OCI-LY1 (cell line): ENCODE data around the gene ADA.

Source experiments
- H2AFZ ChIP-seq: fragments of 200-600 bp; sonication (generic), shearing (Covaris generic); 2 replicates; pipeline ENCODE4 v1.6.0; 2014; ENCODE audit warnings: antibody characterized with exemption, mild to moderate bottlenecking, low read length
- H3F3A ChIP-seq: fragments of 200-600 bp; sonication (generic), shearing (Covaris generic); 2 replicates; pipeline ENCODE4 v1.6.0; 2014; ENCODE audit warnings: mild to moderate bottlenecking, antibody characterized with exemption, low read length, moderate library complexity; ENCODE audit not compliant: insufficient read depth
- H3K27ac ChIP-seq: fragments of 200-600 bp; sonication (generic); 2 replicates; pipeline ENCODE4 v1.5.1; 2014; ENCODE audit warnings: low read length, mixed run types, mild to moderate bottlenecking, low read depth; ENCODE audit not compliant: poor library complexity, severe bottlenecking
- H3K27me3 ChIP-seq: fragments of 200-600 bp; sonication (generic); 2 replicates; pipeline ENCODE4 v1.6.0; 2014; ENCODE audit warnings: antibody characterized with exemption, mild to moderate bottlenecking, low read length, moderate library complexity; ENCODE audit not compliant: insufficient read depth
- H3K36me3 ChIP-seq: fragments of 200-600 bp; sonication (generic); 2 replicates; pipeline ENCODE4 v1.6.1; 2014; ENCODE audit warnings: mild to moderate bottlenecking, antibody characterized with exemption, low read length, moderate library complexity, mixed read lengths; ENCODE audit not compliant: insufficient read depth
- H3K4me1 ChIP-seq: fragments of 200-600 bp; sonication (generic); 2 replicates; pipeline ENCODE4 v1.5.1; 2014; ENCODE audit warnings: mild to moderate bottlenecking, low read length, moderate library complexity; ENCODE audit not compliant: insufficient read depth, severe bottlenecking
- H3K4me2 ChIP-seq: fragments of 200-600 bp; sonication (generic), shearing (Covaris generic); 2 replicates; pipeline ENCODE4 v1.6.1; 2014; ENCODE audit warnings: low read length
- H3K4me3 ChIP-seq: fragments of 200-600 bp; sonication (generic); 2 replicates; pipeline ENCODE4 v1.5.1; 2014; ENCODE audit warnings: low read length, low read depth, mild to moderate bottlenecking, mixed read lengths; ENCODE audit not compliant: poor library complexity, severe bottlenecking
- H3K79me2 ChIP-seq: fragments of 200-600 bp; shearing (Covaris generic); 2 replicates; pipeline ENCODE4 v1.6.1; 2016; ENCODE audit warnings: mixed run types, low read length, mixed read lengths; ENCODE audit not compliant: insufficient read depth
- H3K9ac ChIP-seq: fragments of 200-600 bp; sonication (generic), shearing (Covaris generic); 2 replicates; pipeline ENCODE4 v1.6.1; 2014; ENCODE audit warnings: mild to moderate bottlenecking, low read length, mixed read lengths
- H3K9me2 ChIP-seq: fragments of 200-600 bp; sonication (generic), shearing (Covaris generic); 2 replicates; pipeline ENCODE4 v1.6.1; 2014; ENCODE audit warnings: low read depth, mild to moderate bottlenecking, low read length, mixed read lengths
- H3K9me3 ChIP-seq: fragments of 200-600 bp; shearing (Covaris generic); 2 replicates; pipeline ENCODE4 v1.6.1; 2014; ENCODE audit warnings: low read length, mixed read lengths
- H4K20me1 ChIP-seq: fragments of 200-600 bp; sonication (generic), shearing (Covaris generic); 2 replicates; pipeline ENCODE4 v1.6.0; 2016; ENCODE audit warnings: mild to moderate bottlenecking, low read length; ENCODE audit not compliant: insufficient read depth
- EZH2 ChIP-seq: fragments of 200-600 bp; sonication (generic), shearing (Covaris generic); IDR thresholded peaks from 2 replicates; pipeline ENCODE4 v1.8.0; 2017; ENCODE audit warnings: borderline replicate concordance, mixed run types, mild to moderate bottlenecking, antibody characterized with exemption, low read length, moderate library complexity, mixed read lengths
- TF ChIP-seq, protein P1 (sequence below): fragments of 200-600 bp; sonication (generic), shearing (Covaris generic); IDR thresholded peaks from 2 replicates; pipeline ENCODE4 v1.5.1; 2017; ENCODE audit warnings: mild to moderate bottlenecking, antibody characterized with exemption, low read length, moderate library complexity, mixed read lengths

ADA gene

DNA sequence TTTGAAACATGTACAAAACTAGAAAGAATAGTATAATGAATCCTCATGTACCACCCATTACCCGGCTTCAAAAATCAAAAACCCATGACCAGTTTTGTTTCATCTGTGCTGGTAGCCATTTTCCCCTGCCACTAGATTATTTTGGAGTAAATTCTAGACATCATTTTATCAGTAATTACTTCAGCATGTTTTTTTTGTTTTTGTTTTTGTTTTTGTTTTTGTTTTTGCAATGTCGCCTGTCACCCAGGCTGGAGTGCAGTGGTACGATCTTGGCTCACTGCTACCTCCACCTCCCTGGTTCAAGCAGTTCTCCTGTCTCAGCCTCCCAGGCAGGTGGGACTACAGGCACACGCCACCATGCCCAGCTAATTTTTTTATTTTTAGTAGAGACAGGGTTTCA is 77.1 kb downstream of the ADA start:
- Histone ChIP-seq H3K9ac (no peak overlapping the region), H3K36me3 (no peaks in the 10 kb centered on the region), H3K9me3 (no peaks in the 10 kb centered on the region), H2AFZ (no peak overlapping the region), H3K4me1 (peaks cover 58% of the 10 kb centered on the region), H3K4me3 (no peak overlapping the region), H3F3A (no peaks in the 10 kb centered on the region), H3K4me2 (no peak overlapping the region), H3K27ac (no peak overlapping the region), H3K27me3 (no peaks in the 10 kb centered on the region), H4K20me1 (no peaks in the 10 kb centered on the region), H3K79me2 (no peaks in the 10 kb centered on the region), H3K9me2 (no peaks in the 10 kb centered on the region)
- TF ChIP-seq EZH2, result no peak
- TF ChIP-seq, protein P1, sequence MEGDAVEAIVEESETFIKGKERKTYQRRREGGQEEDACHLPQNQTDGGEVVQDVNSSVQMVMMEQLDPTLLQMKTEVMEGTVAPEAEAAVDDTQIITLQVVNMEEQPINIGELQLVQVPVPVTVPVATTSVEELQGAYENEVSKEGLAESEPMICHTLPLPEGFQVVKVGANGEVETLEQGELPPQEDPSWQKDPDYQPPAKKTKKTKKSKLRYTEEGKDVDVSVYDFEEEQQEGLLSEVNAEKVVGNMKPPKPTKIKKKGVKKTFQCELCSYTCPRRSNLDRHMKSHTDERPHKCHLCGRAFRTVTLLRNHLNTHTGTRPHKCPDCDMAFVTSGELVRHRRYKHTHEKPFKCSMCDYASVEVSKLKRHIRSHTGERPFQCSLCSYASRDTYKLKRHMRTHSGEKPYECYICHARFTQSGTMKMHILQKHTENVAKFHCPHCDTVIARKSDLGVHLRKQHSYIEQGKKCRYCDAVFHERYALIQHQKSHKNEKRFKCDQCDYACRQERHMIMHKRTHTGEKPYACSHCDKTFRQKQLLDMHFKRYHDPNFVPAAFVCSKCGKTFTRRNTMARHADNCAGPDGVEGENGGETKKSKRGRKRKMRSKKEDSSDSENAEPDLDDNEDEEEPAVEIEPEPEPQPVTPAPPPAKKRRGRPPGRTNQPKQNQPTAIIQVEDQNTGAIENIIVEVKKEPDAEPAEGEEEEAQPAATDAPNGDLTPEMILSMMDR, result no peak

DNA sequence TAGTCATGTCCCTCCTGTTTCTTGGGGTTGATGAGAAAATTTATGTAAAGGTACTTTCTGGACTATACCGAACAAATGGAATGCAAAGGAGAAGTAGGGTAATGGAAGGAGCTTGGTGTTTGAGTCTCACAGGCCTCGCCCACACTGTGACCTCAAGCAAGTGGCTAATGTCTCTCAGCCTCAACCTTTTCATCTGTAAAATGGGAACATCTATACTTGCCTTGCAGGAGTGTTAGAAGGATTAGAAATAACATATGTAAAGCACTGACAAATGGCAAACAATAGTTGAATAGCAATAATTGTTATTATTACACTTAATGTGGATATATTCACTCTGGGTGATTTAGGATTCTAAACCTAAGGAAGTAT is 78.0 kb downstream of the ADA start:
- no peak overlapping the region for H3K9ac ChIP-seq

DNA sequence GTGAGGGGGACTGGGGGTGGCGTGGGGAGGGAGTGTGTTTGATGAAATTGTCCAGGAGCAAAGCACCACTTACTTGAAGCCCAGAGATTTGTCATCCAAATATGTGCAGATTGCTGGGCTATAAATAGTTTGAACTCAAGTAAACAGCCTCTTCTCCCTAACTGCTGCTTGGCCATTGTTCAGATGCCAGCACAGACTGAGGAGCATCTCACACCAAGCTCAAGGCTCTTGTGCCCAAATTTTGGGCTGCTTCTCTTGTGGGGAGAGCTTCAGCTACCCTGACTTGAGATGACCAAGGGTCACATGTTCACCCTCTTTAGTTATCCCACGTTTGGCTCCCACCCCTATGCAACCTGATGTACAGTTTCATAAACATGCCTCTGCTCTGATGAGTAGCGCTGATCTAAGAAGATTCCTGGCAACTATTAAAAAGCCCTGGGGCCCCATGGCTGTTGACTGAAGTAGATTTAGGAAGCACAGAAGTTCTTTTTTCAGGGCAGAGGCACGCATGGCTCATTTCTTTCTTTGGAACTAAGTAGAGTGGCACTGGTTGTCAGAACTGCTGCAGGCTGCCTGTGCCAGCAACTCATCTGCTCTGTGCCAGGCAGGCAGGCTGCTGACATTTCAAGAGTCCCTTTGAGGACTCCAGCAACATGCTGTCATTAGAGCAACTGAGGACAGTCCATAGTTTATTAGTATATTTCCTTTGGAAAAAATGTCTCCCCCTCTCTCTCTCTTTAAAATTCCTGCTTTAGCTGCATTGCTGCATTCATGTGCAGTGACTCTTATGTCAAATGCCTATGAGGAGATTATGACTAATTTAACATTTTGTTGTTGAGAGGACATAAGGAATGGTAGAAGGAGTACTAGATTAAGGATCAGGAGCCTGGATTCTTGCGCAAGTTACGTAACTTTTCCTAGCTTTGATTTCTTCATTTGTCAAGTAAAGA is 78.7 kb downstream of the ADA start:
- H3K27ac ChIP-seq, result peak overlapping the region; percentile 57
- no peak for TF ChIP-seq EZH2
- TF ChIP-seq, protein P1, result no peak
- H4K20me1 ChIP-seq, result no peaks in the 10 kb centered on the region

More for the DNA sequence above, 78.0 kb downstream of the ADA start:
- H3K79me2 ChIP-seq, result no peaks in the 10 kb centered on the region
- H3K4me1 ChIP-seq, result peaks cover 53% of the 10 kb centered on the region
- H2AFZ ChIP-seq, result no peak overlapping the region
- H3K4me2 ChIP-seq, result no peak overlapping the region
- H3K27me3 ChIP-seq, result no peaks in the 10 kb centered on the region
- H3F3A ChIP-seq, result no peaks in the 10 kb centered on the region
- no peaks in the 10 kb centered on the region for H3K36me3 ChIP-seq
- H3K4me3 ChIP-seq, result no peak overlapping the region
- TF ChIP-seq, protein P1, result no peak
- TF ChIP-seq EZH2, result no peak
- H3K27ac ChIP-seq, result peak overlapping the region; percentile 57
- H3K9me2 ChIP-seq, result no peaks in the 10 kb centered on the region
- no peaks in the 10 kb centered on the region for H3K9me3 ChIP-seq
- H4K20me1 ChIP-seq, result no peaks in the 10 kb centered on the region

More for the DNA sequence above, 78.7 kb downstream of the ADA start:
- Histone ChIP-seq H3K4me3 (no peak overlapping the region), H3K27me3 (no peaks in the 10 kb centered on the region), H3F3A (no peaks in the 10 kb centered on the region), H3K36me3 (no peaks in the 10 kb centered on the region), H3K4me1 (peaks cover 53% of the 10 kb centered on the region), H3K4me2 (peak overlapping the region; percentile 4; the same call in 1 of the 2 replicates), H3K9ac (peak overlapping the region; percentile 9; the same call in 1 of the 2 replicates), H3K9me3 (no peaks in the 10 kb centered on the region), H2AFZ (no peak overlapping the region), H3K79me2 (no peaks in the 10 kb centered on the region), H3K9me2 (no peaks in the 10 kb centered on the region)
